Epidermal melanocyte (primary cell): ENCODE data around the gene L3MBTL4.

Experiments
- DNase-seq: peaks from one replicate; pipeline ENCODE4 v3.0.0; 2011; ENCODE audit warnings: low spot score; ENCODE audit not compliant: insufficient read length

Gene L3MBTL4

DNA sequence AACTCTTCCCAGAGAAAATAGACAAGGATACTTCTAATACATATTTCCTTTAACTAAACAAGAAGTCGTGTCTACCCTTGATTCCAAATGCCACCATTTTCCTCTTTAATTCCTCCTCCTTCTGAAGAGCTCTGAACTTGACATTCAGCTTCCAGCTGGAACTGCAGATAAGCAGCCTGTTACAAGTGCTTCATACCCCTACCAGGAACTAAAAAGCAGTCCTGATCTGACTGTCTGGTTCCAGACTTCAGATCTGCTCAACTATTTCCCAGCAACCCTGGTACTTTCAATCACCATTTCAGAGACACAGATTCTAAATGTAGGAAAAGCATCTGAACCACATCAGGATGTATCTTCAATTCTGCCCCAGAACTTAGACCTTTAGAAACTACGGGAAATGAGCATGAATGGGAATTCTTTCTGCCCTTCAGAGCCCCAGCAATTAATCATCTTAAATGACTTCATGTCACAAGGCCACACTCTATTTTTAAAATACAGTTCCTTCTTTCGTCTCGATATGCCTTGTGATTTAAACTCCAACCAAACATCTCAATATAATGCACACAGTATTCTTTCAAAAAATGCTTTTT, 159.5 kb downstream of the L3MBTL4 start:
- peak; percentile 21 for DNase-seq

DNA sequence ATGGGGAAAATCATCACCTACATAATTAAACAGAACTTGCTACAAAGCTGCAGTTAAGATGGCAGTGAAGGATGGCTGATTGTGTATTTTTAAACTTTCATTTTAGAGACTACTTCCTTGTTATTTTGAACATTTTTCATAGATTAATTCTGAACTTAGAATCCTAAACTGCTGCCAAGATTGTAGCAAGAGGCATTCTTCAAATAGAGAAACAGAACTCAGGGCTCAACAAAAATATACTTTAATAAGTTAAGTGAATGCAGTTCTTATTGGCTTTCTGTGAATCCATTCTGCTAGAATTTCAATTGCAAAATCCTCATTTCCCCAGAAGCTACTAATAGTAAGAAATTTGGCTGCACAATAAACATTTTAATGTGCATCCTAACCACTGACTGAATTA, 160.3 kb downstream of the L3MBTL4 start:
- DNase-seq, result no peak

DNA sequence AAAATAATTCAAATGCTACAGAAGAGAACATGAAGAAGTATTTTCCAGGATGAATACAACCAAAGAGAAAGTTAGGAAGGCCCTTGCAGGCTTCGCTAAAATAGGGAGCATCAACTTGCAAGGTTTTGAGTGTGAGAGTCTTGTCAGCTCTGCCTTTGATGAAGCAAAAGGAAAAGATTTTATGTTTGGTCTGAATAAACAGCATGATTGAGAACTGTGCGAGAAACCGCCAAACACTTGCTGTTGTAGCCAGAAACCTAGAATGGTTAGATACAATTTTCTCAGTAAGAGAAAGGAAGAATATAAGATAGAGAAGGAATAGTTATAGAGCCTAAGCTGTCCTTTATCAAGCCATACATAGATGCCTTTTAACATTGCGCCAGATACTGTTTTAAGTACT, 163.6 kb downstream of the L3MBTL4 start:
- no peak for DNase-seq

DNA sequence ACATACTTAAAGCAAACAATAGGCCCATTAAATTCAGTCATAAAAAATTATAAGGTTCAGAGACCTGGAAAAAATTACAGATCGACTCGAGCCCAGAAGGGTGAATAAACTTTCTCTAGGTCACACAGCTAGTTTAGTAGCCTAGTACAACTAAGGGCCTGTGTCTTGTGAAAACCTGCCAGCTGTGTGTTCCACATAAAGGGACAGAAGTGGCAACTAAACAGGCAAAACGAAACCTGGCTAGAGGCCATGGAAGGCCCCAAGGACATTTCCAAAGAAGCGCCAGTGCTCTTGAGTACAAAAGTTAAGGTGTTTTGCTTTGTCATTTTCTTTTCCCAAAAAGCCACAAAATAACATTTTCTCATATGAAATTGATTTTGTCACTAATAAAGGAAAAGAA, 164.9 kb downstream of the L3MBTL4 start:
- DNase-seq, result no peak

DNA sequence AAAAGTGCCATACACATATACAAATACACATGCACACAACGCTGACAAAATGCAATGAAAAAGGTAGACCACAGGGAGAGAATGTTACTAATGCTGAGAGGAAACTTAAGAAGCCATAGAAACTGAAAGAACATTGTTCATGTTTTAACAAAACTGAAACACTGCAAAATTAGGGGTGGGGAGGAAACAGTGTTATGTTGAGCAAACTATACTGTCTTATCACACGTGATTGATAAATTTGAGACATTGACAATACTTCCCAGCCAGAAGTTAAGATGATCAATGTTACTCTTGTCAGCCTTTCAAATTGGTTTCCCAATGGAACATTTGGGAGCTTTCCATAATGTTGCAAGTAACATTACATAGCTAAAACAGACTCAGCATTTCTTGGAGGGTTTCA, 165.5 kb downstream of the L3MBTL4 start:
- DNase-seq, result no peak

DNA sequence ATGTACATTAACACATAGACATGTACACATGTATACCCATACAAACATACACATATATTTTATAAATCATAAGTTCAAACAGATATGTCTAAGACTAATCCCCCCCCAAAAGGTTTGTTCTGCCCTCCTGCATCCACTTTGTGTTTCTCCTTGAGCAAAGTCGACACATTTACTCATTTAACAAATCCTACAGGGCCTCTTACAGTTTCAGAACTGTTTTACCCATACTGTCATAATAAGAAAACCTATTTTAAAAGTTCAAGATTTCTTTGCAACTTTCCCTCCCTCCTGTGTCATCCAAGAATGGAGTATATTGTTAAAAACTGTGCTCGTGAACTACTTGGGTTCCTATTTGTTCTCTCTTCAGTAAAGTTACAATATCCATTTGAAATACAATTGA, 166.7 kb downstream of the L3MBTL4 start:
- DNase-seq, result no peak

DNA sequence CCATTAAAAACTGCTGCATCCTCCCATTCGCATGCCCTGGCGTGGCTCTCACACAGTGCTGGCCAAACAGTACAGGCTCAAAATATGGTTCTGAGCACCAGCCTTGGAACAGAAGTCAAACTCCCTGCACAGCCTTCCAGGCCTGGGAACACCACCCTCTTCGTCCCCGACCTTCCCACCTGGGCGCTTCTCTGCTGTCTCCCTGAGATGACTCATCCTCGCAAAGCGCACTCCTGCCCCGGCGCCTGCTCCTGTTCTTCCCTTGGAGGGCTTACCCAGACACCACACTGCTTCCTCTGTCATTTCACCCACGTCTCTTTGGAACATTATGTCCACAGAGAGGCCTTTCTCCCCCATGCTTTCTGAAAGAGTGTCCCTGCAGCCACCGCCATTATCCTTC, 172.7 kb downstream of the L3MBTL4 start:
- no peak for DNase-seq

DNA sequence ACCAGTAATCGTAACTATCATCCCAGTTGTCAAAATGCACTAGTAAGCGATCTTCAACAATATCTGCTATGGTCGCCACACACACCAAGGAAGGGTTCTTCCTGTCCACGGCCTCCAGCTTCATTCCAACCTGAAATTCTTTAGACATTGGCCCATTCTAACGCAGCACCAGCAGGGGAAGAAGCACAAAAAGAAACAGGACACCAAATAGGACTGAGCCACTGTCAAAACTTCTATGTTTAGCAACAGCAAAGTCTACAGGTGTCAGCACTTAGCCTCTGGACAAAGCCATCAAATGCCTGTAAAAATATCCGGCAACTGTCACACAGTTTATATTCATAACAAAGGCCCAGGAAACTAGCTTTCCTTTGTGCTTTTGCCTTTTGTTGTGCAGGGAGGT, 175.0 kb downstream of the L3MBTL4 start:
- no peak for DNase-seq

DNA sequence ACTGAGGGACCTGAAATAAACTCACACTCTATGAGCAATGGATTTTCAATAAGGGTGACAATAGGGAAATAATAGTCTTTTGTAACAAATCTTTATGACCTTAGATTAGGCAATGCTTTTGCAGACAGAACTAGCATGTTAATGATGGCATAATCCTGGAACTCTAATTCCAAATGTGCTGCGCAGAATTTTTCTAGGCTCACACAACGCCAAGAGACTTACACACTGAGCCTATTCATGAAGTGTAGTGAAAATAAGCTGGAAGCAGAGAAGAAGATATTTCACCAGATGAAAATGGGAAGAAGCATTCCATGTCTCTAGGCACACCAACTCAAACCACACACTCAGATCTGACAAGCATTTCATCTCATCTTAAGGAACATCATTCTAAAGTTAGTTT, 178.5 kb downstream of the L3MBTL4 start:
- peak; percentile 28 for DNase-seq

DNA sequence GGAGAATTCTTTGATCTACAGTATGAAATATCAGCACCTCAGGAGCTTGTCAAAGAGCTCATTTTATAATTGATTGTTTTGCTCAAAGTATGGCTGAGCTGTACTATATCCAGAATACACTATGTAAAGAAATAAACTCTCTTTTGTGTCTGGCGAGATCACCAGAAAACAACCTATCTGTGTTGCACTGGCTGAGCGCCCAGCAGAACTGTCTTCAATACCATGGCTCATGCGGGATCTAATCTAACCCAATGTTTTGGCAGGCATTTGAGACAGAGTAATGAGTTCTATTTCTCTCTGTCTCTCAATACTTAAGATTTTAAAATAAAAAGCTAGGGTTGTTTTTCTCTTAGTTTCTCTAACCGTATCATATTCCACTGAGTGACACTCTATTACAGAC, 192.4 kb downstream of the L3MBTL4 start:
- no peak for DNase-seq

DNA sequence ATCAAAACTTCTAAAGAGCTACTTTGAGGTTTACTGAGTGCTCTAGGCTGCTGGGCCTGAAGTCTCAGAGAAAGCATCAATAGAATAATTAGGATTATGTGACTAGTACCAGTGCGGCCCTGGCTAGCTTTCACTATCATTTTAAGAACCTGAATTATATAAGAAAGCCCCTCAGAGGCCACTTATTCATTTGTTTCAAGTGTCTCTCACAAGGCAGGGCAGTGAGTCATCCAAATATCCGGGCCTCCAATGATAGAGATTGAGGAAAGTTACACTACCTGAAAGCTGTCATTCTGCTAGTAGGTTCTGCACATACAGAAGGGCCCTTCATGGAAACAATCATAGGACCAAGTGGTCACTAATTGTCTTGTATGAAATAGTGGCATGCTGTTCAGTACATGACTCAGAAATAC, 193.1 kb downstream of the L3MBTL4 start:
- DNase-seq, result no peak

DNA sequence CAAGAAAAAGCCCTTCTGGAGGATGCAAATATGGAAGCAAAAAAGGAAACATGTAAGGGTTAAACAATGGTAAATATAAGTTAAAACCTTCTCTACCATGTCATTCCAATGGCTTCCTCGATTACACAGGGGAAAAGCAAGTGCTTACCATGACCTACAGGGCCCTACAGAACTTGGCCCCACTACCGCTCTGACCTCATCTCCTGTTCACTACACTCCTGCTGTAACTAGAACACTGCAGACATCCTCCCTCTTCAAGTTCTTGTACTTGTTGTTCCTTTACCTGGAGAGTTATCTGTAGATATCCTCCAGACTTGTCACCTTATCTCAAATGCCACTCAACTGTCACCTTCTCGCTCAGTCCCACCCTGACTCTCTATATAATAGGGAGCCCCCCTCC, 194.6 kb downstream of the L3MBTL4 start:
- DNase-seq, result no peak

DNA sequence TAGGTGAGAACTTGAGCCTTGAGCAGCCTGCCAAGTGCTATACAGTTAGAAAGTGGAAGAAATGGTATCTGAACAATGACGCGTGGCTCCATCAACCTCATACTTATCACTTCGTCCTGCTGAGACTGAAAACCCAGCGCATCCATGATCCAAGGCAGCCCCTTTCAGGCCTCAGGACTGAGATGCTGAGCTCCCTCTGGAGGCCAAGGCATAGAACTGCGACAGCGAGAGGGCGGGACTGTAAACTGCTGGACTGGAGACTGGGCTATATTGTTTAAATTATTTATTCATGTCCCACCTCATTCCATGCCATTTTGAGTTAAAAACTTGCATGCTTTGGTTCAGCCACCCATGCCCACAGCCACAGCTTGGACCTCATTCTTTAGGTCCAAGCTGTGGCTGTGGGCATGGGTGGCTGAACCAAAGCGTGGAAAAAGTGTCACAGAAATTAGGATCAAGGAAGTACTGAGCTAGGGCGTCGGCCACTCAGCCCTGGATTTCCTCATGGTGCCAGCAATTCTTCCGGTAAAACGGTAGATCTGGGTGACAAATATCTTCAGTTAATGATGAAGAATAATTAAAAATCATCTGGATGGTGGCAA, 195.5 kb downstream of the L3MBTL4 start:
- peak; percentile 30 for DNase-seq

DNA sequence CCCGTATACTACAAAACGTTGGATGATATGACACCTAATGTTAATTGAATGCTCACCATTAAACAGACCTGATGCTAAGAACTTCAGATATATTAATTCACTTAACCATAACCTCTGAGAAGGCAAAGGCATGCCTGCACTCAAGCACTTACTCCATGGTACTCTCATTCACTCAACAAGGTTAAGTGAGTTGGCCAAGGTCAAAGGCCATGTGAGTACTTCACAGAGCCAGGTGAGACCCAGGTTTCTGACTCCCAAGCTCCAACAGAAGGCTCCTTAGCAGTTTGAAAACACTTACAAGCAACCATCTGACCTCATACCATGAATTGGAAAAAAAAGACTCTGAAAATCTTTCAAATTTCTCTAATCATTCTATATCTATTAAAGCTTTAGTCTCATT, 198.8 kb downstream of the L3MBTL4 start:
- DNase-seq, result no peak

DNA sequence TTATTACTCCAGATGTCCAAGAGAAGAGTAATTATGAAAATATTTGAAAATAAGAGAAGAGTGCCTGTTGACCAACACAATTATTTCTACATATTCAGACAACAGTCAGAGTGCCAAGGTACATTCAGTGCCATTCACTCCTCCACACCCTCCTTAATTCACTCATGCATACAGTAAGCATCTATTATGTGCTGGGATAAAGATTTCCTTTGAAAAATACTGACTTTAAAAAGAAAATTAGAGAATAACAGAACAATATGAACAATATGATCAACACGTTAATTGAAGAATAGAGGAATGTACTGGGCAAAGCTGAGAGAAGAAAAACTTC, 203.6 kb downstream of the L3MBTL4 start:
- no peak for DNase-seq

DNA sequence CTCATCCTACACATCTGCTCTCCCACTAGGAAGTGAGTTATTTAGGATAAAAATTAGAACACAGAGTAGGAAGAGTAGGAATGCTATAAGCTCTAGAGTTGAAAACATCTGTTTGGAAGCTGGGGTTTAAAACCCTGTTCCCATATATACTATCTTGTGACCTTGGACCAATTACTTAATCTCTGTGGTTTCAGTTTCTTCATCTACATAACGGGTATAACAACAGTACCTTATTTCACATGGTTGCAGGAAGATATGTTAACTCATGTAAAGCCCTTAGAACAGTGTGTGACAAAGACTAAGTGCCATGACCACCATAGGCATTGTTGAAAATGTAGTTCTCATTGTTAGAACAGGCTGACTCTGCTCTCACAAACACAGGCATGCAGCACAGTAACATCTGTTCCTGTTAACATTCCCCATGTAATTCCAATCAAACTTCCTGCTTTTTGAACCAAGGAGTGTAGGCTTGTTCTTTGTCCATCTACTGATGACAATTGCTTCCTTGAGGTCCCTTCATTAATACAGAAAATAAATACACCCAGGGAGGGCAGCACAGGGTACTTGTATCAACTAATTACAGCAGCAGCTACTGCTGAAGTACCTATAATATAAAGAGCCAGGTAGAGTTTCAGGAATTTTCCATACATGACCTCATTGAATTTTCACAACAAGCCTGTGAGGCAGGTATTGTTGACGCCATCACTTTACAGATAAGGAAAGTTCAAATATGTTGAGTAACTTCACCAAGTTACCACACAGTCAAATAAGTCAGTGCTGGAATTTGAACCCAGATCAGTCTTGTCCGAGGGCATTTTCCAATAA, 204.2 kb downstream of the L3MBTL4 start:
- no peak for DNase-seq

DNA sequence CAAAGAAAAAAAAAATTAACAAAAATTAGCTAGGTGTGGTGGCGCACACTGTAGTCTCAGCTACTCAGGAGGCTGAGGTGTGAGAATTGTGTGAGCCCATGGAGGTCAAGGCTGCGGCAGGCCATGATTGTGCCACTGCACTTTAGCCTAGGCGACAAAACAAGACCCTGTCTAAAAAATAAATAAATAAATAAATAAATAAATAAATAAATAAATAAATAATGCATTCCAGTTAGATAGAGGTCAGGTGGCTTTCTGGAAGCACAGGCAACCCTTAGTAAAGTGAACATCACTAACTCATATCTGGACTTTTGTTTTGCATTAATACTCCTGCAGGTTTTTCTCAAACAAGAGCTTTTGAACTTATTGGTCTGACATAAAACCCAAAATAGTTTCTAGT, 206.8 kb downstream of the L3MBTL4 start:
- no peak for DNase-seq

DNA sequence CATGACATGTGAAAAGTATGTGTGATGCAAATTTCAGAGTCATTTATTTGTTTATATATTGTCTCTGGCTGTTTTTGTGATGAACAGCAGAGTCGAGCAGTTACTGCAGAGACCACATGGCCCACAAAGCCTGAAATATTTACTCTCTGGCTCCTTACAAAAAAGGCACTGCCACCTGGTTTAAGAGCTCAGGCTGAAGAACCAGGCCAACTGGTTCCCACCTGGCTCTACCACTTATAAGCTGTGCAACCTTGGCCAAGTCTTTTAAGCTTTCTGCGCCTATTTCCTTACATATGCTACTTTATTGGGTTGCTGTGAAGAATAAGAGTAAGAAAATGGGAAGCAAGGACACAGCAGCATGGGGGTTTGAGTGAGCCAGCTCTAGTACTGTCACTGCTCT, 207.6 kb downstream of the L3MBTL4 start:
- DNase-seq, result no peak

DNA sequence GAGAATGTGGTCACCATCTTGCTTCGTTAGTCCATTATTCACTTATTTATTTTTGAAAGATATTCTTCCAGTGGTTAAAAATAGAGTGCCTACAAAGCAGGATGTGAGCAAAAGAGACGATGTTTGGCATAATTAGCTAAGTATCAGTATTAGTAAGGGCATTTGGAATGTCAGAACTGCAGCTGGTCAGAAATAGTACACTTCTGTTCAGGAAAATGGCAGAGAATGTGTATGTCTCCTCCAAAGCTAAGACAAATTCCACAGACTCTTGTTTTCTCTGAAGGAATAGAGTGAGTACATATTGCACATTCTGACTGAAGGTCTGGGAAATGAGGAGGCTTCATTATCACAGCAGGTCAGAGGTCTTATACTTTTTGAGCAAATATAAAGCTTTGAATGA, 209.0 kb downstream of the L3MBTL4 start:
- no peak for DNase-seq

DNA sequence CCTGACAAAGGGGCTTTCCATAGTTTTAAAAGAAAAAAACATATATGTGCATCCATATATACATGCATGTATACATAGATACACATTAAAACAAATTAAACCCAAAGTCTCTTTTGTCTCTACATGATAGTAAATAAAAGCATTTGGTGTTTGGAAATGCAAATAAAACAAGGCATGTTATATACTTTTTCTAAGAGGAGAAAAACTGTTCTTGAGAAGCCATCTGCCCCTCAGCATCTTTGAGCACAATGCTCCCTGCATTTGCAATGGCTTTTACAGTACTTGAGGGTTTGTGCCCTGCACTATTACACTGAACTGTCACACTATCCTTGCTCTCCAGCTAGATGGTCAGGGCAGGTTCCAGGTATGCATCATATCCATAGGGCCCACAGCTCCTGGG, 210.2 kb downstream of the L3MBTL4 start:
- DNase-seq, result no peak

DNA sequence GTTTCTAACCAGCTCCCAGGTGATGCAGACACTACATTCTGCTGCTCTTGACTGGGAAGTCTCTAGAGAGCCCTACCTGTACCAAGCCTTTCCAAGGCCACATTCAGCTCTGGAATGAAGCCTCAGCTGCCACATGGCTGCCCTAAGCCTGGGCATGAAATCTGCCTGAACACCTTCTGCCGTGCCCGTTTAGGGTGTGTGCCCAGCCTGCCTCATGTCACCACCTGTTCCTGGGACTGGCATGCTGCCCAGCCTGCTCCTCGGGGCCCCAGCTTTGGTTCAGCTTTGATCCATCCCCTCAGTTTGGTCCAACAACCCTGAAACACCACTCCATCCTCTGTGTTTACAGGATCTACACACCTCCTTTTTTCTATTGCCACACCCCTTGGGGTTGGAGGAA, 210.9 kb downstream of the L3MBTL4 start:
- no peak for DNase-seq

DNA sequence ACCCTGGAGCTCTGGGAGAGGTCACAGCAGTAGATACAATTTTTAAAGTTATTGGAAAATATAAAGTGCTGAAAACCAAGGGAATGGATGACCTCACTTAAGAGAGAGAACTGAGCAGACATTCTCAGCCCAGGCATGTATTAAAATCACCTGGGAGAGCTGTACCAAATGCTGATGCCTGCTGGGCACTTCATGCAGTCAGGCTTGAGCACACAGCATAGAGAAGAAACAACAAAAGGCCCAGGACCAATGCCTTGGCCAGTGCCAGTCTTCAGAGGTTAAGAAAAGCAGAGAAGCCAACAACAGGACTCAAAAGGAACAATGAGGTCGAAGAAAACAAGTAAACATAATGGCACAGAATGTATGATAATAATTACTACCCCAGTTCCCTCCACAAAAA, 211.8 kb downstream of the L3MBTL4 start:
- DNase-seq, result no peak

DNA sequence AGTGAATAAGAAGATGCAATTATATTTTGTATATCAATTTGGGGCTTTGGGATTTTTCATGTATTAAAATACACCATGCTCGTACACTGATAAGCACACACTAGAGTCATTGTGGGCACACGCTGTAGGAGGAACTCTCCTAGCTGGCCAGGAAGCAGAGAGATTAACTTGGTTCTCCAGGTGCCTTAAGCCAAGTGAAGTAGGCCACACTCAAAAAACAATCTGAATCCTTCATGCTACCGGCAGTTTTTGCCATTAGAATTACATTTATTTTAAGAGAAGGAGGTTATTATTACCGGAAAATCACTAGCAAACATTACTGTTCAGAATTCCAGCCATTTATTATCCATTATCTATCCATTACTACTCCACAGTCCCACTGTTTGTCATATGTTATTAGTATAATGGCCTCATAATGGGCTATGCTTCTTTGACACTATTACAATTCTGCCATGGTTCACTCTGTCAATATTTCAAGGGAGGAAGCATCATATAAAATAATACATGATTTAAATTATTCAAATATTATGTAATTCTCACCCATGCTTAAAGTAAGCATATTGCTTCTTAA, 214.4 kb downstream of the L3MBTL4 start:
- DNase-seq, result no peak
